Stimulated activated CD8-positive, alpha-beta memory T cell treated with anti-CD3 and anti-CD28 coated beads, Interleukin-4, amount 100 ng/mL, for 4 hours (primary cell): ENCODE measurements around the gene PITX1.

Experiments
- DNase-seq, 2 donors: peaks; one replicate each; pipeline ENCODE4 v3.0.0-alpha.2; 2020; ENCODE audit warnings: low read depth in 2 of 2, low spot score in 1 of 2

Gene PITX1

GRCh38 chr5:135042595-135042994 is 8.6 kb upstream of the PITX1 start:
- DNase-seq = no peak

DNA sequence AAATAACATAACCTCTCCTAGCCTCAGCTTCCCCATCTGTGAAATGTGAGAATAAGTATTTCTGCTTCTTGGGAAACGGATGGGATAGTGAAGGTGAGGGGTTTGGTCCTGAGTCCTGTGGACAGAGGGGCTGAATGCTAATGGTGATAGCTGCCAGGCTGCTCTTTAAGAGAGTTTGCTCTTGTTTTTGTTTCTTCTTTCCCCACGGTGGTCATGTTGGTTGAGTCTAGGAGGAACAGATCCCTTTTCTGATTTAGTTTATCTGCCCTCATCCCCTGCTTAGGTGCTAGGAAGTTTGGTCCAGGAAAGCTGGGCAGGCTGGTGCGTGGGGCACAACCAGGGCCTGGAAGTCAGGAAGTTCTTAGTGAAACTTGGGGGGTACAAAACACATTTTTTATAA is 7.7 kb upstream of the PITX1 start:
- DNase-seq = no peak

- DNase-seq = no peak
These were observed 7.1 kb upstream of the PITX1 start for GRCh38 chr5:135041145-135041587.

- DNase-seq = no peak
These were observed 6.5 kb upstream of the PITX1 start for GRCh38 chr5:135040333-135041144.

- no peak for DNase-seq
These were observed 6.0 kb upstream of the PITX1 start for GRCh38 chr5:135040034-135040332.

GRCh38 chr5:135039271-135040033 is 5.4 kb upstream of the PITX1 start:
- no peak for DNase-seq

DNA sequence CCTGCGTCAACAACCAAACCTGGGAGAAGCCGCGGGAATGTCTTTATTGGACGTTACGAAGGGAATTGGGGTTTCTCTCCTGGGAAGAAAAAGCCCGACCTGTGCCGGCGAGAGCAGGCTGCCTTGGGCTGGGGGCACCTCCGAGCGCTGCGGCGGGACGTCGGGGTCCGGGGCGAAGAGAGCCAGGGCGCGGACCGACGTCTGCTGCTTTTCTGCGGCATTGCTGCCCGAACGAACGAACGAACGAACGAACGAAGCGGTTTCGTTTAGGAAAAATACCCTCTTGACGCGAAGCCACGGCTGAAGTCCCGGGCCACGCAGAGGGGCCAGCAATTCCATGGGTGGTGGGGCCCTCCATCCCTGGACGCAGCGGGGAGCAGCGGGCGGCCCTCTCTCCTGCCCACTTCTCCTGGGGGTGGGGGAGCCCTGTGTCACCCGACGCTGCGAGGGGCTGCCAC is 4.8 kb upstream of the PITX1 start:
- DNase-seq = no peak

- DNase-seq = no peak
These were observed 4.3 kb upstream of the PITX1 start for GRCh38 chr5:135038205-135038812.

DNA sequence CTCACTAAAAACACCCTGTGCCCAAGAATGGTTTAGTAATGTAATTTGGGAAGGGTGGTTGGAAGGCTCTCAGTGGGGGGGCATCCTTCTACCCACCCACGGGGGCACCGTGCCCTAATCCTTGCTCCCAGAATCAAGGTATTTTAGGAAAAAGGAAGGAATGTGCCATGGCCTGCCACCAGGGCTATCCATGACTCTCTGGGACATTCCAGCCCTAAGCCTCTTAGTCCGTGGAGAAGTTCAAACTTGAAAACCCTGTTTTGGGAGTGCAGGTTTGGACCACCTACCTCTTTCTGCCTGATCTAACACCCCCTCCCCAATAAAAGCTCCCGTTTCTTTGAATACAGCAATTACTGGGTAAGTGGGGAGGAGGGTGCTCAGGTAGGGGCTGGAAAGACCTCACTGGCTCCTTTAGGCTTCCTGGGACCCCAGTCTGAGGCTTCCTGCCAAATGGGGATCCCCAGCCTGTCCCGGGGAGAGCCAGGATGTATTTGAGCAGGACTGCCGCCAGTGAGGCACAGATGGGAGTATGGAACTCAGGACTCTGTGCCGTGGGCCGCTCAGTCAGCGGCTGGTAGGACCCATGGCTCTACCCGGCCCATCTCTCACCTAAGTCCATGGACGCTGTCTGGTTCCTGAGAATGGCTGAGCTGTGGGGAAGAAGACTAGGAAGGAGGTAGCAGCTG is 3.6 kb upstream of the PITX1 start:
- DNase-seq = no peak

DNA sequence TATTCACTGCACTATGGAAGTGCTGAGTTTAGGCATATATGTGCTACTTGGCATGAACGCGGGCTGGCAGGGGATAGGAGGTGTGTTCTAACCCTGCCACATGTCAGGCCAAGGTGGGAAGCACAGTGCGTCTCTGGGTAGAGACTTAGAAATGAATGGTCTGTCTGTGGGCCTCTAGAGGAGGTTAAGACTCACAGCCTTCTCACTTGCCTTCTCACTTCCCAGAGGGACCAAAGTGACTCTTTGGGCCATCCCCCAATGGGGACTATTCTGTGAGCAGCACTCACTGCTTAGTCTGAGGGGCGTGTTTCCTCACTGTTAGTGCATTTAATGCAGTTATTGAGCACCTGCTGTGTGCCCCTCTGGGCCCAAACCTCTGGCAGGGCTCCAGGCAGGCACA is 2.4 kb upstream of the PITX1 start:
- DNase-seq = no peak

GRCh38 chr5:135035678-135036030 is 1.6 kb upstream of the PITX1 start:
- DNase-seq = no peak

- no peak for DNase-seq
These were observed 1.1 kb upstream of the PITX1 start for GRCh38 chr5:135034963-135035677.

DNA sequence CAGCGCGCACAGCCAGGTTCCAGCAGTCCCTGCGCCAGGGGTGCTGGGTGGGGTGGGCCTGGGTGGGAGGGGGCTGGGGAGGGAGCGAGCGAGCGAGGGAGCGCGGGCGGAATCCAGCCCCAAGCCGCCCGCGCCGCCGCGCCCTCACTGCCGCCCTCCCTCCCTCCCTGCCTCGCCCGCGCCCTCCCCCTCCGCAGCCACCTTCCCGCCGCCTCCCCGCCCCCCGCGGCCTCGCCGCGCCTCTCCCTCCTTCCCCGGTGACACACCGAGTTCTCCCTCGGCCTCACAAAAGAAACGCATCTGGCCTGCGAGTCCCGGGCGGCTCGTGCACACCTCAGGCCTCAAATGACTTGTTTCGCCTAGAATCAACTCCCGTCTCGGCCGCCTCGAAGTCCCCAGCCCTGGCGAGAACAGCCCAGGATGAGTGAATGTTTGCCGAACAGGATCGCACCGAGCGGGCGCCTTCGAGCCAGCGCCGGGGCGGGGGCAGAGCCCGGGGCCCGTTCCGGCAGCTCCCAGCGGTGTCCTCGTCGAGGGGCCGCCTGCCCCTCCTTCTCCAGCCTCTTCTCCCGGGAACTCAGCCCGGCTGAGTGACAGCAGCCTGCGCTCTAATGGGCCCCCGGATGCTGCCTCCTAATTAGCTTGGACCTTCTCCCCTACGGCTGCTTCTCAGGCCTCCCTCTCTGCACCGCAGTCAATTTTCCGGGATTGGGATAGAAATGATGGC is 371 bp upstream of the PITX1 start:
- no peak for DNase-seq

GRCh38 chr5:135032999-135033861 is 798 bp downstream of the PITX1 start:
- DNase-seq = no peak

DNA sequence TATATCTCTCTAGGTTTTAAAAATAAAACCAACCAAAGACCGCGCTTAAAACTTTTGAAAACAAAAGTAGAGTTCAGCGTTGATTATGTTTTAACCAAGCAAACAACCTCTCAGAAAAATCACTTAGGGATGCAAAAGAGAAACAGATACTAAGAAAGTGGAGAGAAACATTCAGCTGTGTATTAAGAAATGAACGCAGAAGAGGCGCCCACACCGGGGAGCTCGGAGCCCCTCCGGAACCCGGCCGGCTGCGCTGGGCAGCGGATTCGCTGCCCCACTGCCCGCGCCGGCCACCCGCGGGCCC is 1.4 kb downstream of the PITX1 start:
- no peak for DNase-seq

DNA sequence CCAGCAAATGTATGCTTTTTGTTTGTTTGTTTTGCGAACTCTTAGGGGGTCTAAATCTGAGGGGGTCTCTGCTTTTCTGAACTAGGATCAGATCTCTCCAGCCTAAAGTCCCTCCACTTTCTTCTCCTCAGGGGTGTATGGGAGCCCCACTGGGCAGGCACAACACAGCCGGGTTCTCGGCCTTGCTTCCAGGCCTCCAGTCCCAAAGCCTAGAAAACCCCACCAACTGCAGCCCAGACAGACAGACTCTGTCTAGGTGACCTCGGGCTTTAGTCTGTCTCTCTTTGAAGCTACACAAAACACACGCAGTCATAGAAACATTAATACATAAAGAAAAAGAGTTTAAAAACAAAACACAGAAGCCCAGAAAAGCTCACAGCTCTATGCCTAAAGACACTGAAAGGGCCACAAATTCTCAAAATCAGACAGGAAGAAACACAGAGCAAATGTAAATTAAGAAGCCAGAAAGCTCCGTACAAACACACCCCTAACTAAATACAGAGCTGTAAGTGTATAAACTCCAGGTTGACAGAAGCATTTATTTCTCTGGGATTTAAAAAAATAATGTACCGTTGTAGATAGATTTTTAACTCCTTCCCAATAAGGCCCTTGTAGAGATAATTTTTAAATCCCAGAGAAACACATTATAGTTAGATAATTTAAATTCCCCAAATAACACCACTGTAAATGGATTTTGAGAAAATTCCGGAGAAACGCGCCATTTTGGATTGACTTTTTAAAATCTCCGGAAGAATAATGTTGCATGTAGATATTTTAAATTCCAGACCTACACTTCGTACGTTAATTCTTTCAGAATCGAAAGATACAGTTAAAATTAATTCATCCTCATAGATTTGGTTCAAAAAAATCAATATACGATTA is 2.0 kb downstream of the PITX1 start:
- no peak for DNase-seq

- no peak for DNase-seq
These were observed 2.8 kb downstream of the PITX1 start for GRCh38 chr5:135030956-135031812.
